H1 (cell line): ENCODE measurements around the gene DEDD2. TPM values are rescaled to one million over a fixed set of nuclear protein-coding genes. Genes with fewer than 3 reads are reported as not detected.

Experiments used
- BACH1 ChIP-seq: IDR thresholded peaks from 2 replicates; pipeline ENCODE4 v1.6.1; 2012; ENCODE audit warnings: low read length, improper control_type of control experiment
- GABPA ChIP-seq: IDR thresholded peaks from 2 replicates; pipeline ENCODE4 v1.6.1; 2011; ENCODE audit warnings: mild to moderate bottlenecking, low read length, moderate library complexity, borderline replicate concordance; ENCODE audit not compliant: insufficient read depth
- HDAC2 ChIP-seq, 2 experiments: fragments of 300-600 bp in 1 of 2; sonication (generic) in 1 of 2; IDR thresholded peaks; 2 replicates each; pipeline ENCODE4 v1.6.1; 2011 to 2012; ENCODE audit warnings: low read depth in 2 of 2, low read length in 2 of 2, mild to moderate bottlenecking in 2 of 2, moderate library complexity in 2 of 2, borderline replicate concordance in 1 of 2, inconsistent platforms in 1 of 2
- HDAC6 ChIP-seq: IDR thresholded peaks from one replicate; pipeline ENCODE4 v1.7.1; 2012; ENCODE audit warnings: low read depth, mild to moderate bottlenecking, inconsistent platforms, low read length, moderate library complexity
- JUN ChIP-seq: IDR thresholded peaks from 2 replicates; pipeline ENCODE4 v1.6.1; 2011; ENCODE audit warnings: low read depth, mild to moderate bottlenecking, improper control_type of control experiment, low read length
- JUND ChIP-seq: IDR thresholded peaks from 2 replicates; pipeline ENCODE4 v1.6.1; 2011; ENCODE audit warnings: mild to moderate bottlenecking, improper control_type of control experiment, low read length
- KDM4A ChIP-seq: IDR thresholded peaks from one replicate; pipeline ENCODE4 v1.7.1; 2012; ENCODE audit warnings: low read depth, mild to moderate bottlenecking, moderate library complexity, low read length, inconsistent platforms; ENCODE audit not compliant: severe bottlenecking
- NRF1 ChIP-seq: IDR thresholded peaks from 2 replicates; pipeline ENCODE4 v1.6.1; 2011; ENCODE audit warnings: mild to moderate bottlenecking, low read depth, low read length, improper control_type of control experiment
- POU5F1 ChIP-seq: IDR thresholded peaks from 2 replicates; pipeline ENCODE4 v1.6.1; 2011; ENCODE audit warnings: low read depth, mild to moderate bottlenecking, low read length, moderate library complexity
- RNF2 ChIP-seq: fragments of 200-900, 300-1000 bp; sonication (generic); IDR thresholded peaks from 2 replicates; pipeline ENCODE4 v1.7.1; 2016; ENCODE audit warnings: borderline replicate concordance, low read depth, mild to moderate bottlenecking, antibody characterized with exemption, low read length; ENCODE audit not compliant: poor library complexity, severe bottlenecking; ENCODE audit errors: missing control alignments
- RXRA ChIP-seq: IDR thresholded peaks from 2 replicates; pipeline ENCODE4 v1.6.1; 2011; ENCODE audit warnings: low read depth, mild to moderate bottlenecking, low read length, moderate library complexity; ENCODE audit not compliant: insufficient read depth
- SAP30 ChIP-seq: fragments of 300-600 bp; sonication (generic); IDR thresholded peaks from 2 replicates; pipeline ENCODE4 v1.7.1; 2012; ENCODE audit warnings: low read length, moderate library complexity, mild to moderate bottlenecking, inconsistent platforms; ENCODE audit not compliant: insufficient read depth, insufficient replicate concordance
- SIN3A ChIP-seq, 2 experiments: IDR thresholded peaks in 1 of 2; conservative IDR thresholded peaks in 1 of 2; 2 replicates each; pipeline ENCODE4 v1.6.1; 2011 to 2012; ENCODE audit warnings: low read length in 2 of 2, improper control_type of control experiment in 1 of 2, low read depth in 1 of 2, mild to moderate bottlenecking in 1 of 2
- SIX5 ChIP-seq: IDR thresholded peaks from 2 replicates; pipeline ENCODE4 v1.6.1; 2011; ENCODE audit warnings: mild to moderate bottlenecking, low read depth, low read length
- SRF ChIP-seq: IDR thresholded peaks from 2 replicates; pipeline ENCODE4 v1.6.1; 2011; ENCODE audit warnings: mild to moderate bottlenecking, low read depth, low read length, moderate library complexity
- ZNF274 ChIP-seq: IDR thresholded peaks from 2 replicates; pipeline ENCODE4 v1.7.0; 2012; ENCODE audit warnings: low read length, borderline replicate concordance; ENCODE audit errors: extremely low read depth
- polyA plus RNA-seq, 7 experiments: library from polyadenylated mRNA; depleted of rRNA in 3 of 7; stranded (reverse) in 5 of 7; unstranded in 2 of 7; fragments of >200 nt in 5 of 7; fragments of 200-250 nt in 2 of 7; gene quantifications; 1 replicate in 5 of 7; 2 replicates in 1 of 7; 4 replicates in 1 of 7; pipeline versions ENCODE4 v1.2.1 to v1.2.3, GENCODE V29; 2011 to 2013; ENCODE audit warnings: missing spikeins in 2 of 7, mixed read lengths in 2 of 7
- total RNA-seq: library from RNA; stranded (reverse); fragmentation: NEBNext Ultra II Directional; extraction: Animal tissue kit (Norgen Biotek cat#: 25700); gene quantifications from 2 replicates; pipeline ENCODE4 v1.2.1, GENCODE V29; 2021
- TF ChIP-seq, protein P1 (sequence below), 3 experiments: IDR thresholded peaks; 1 replicate in 2 of 3; 2 replicates in 1 of 3; pipeline versions ENCODE4 v1.5.1 to v1.6.1; 2011; ENCODE audit warnings: low read length in 3 of 3, mild to moderate bottlenecking in 3 of 3, inconsistent platforms in 2 of 3, low read depth in 1 of 3, moderate library complexity in 1 of 3; ENCODE audit not compliant: insufficient read depth in 1 of 3; ENCODE audit errors: control extremely low read depth in 1 of 3
- TF ChIP-seq, protein P2 (sequence below): IDR thresholded peaks from 2 replicates; pipeline ENCODE4 v1.6.1; 2011; ENCODE audit warnings: low read depth, mild to moderate bottlenecking, low read length; ENCODE audit not compliant: insufficient read depth

DEDD2 gene
- total and polyA plus RNA-seq, 2 of the 8 experiments (the other 6 are each of a cell fraction or from before 2014, with no cell fraction given), result 37.8 to 65.0 TPM

DNA sequence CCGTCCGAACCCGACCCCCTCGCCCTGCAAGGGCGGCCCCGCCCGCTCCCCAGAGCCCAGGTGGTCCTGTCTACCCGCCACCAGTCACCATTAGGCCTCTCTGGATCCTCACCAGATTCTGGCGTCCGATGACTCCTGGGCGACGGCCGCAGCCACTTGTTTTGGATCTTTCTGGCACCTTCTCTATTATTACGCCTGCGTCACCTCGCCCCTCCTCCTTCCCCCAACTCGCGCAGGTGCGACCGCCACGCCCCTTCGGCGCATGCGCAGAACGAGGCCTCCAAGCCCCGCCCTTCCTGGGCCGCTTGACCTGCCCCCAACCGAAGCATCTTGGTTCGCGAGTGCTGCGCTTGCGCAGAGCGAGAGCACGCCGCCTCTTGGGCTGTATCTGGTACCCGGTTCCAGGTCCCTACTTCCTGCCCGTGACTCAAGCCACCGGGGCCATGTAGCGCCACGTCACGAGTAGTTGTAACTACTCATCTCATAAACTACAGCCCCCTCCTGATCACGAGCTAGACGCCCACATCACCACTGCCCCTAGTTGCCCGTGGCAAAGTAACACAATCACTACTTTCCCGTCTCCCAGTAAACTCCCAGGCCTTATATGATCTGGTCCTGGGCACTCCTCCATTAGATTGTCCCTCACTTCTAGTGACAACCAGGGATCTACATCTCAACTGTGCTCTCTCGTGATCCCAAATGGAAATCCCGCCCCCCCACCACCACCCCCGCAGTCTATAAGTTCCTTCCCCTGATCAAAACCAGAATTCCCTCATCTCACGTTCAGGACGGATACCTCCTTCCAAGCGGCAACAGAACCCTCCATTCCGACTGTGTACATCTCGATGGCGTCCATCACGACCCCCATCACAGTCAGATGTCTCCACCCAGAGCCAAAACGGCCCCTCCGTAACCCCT is at the start of gene DEDD2 (continued):
- TF ChIP-seq NRF1 (peak; percentile 96), POU5F1 (no peak), ZNF274 (no peak), RXRA (no peak), GABPA (no peak), SIX5 (no peak), JUND (no peak), SAP30 (no peak), RNF2 (no peak), SRF (no peak), KDM4A (peak; percentile 26), HDAC2 (IDR thresholded peaks at IDR 0.05; ENCODE audit: borderline replicate concordance in 1 of 2, low read depth in 2 of 2, low read length in 2 of 2) (no peak), BACH1 (no peak), HDAC6 (no peak), JUN (no peak), SIN3A (conservative IDR thresholded peaks at IDR 0.05 in 1 of 2, IDR thresholded peaks at IDR 0.05 in 1 of 2; ENCODE audit: low read depth in 1 of 2, low read length in 2 of 2) (peak in 1 of 2 experiments; percentile 40; a peak in 1 of 4 replicates)
- TF ChIP-seq, protein P1, sequence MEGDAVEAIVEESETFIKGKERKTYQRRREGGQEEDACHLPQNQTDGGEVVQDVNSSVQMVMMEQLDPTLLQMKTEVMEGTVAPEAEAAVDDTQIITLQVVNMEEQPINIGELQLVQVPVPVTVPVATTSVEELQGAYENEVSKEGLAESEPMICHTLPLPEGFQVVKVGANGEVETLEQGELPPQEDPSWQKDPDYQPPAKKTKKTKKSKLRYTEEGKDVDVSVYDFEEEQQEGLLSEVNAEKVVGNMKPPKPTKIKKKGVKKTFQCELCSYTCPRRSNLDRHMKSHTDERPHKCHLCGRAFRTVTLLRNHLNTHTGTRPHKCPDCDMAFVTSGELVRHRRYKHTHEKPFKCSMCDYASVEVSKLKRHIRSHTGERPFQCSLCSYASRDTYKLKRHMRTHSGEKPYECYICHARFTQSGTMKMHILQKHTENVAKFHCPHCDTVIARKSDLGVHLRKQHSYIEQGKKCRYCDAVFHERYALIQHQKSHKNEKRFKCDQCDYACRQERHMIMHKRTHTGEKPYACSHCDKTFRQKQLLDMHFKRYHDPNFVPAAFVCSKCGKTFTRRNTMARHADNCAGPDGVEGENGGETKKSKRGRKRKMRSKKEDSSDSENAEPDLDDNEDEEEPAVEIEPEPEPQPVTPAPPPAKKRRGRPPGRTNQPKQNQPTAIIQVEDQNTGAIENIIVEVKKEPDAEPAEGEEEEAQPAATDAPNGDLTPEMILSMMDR (IDR thresholded peaks at IDR 0.05; ENCODE audit: control extremely low read depth in 1 of 3, insufficient read depth in 1 of 3, low read depth in 1 of 3, low read length in 3 of 3), result no peak
- TF ChIP-seq, protein P2, sequence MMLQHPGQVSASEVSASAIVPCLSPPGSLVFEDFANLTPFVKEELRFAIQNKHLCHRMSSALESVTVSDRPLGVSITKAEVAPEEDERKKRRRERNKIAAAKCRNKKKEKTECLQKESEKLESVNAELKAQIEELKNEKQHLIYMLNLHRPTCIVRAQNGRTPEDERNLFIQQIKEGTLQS, result no peak
